ENCODE measurements around the gene SCFD2. TPM values are rescaled to one million over a fixed set of nuclear protein-coding genes. Genes with fewer than 3 reads are reported as not detected.

SCFD2 gene
- total RNA-seq, 1 donor from 2014 or later = 10.7 TPM

- Mint-ChIP-seq H3K9me3 (ENCODE audit: low read depth) (no peaks in the 10 kb centered on the region), H3K36me3 (ENCODE audit: low read depth) (peaks cover 3% of the 10 kb centered on the region), H3K4me1 (ENCODE audit: low read depth) (peaks cover 40% of the 10 kb centered on the region), H3K27me3 (ENCODE audit: low read depth) (peaks cover 13% of the 10 kb centered on the region), H3K27ac (ENCODE audit: unreplicated experiment) (peak overlapping the region; percentile 92), H3K4me3 (ENCODE audit: unreplicated experiment) (peak overlapping the region; percentile 91)
- DNase-seq (ENCODE audit: low spot score) = no peak
- TF ChIP-seq, protein P1, sequence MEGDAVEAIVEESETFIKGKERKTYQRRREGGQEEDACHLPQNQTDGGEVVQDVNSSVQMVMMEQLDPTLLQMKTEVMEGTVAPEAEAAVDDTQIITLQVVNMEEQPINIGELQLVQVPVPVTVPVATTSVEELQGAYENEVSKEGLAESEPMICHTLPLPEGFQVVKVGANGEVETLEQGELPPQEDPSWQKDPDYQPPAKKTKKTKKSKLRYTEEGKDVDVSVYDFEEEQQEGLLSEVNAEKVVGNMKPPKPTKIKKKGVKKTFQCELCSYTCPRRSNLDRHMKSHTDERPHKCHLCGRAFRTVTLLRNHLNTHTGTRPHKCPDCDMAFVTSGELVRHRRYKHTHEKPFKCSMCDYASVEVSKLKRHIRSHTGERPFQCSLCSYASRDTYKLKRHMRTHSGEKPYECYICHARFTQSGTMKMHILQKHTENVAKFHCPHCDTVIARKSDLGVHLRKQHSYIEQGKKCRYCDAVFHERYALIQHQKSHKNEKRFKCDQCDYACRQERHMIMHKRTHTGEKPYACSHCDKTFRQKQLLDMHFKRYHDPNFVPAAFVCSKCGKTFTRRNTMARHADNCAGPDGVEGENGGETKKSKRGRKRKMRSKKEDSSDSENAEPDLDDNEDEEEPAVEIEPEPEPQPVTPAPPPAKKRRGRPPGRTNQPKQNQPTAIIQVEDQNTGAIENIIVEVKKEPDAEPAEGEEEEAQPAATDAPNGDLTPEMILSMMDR (IDR thresholded peaks at IDR 0.05) = no peak
Measured at GRCh38 chr4:53366301-53366716, 448 bp upstream of the SCFD2 start.

- TF ChIP-seq, protein P1 (IDR thresholded peaks at IDR 0.05) = no peak
- Mint-ChIP-seq H3K27ac (ENCODE audit: unreplicated experiment) (peak overlapping the region; percentile 92), H3K36me3 (ENCODE audit: low read depth) (peaks cover 3% of the 10 kb centered on the region), H3K27me3 (ENCODE audit: low read depth) (peaks cover 12% of the 10 kb centered on the region), H3K4me1 (ENCODE audit: low read depth) (peaks cover 47% of the 10 kb centered on the region), H3K4me3 (ENCODE audit: unreplicated experiment) (peak overlapping the region; percentile 91), H3K9me3 (ENCODE audit: low read depth) (no peaks in the 10 kb centered on the region)
- DNase-seq (ENCODE audit: low spot score) = no peak
Measured at GRCh38 chr4:53365121-53365485, 758 bp downstream of the SCFD2 start.

DNA sequence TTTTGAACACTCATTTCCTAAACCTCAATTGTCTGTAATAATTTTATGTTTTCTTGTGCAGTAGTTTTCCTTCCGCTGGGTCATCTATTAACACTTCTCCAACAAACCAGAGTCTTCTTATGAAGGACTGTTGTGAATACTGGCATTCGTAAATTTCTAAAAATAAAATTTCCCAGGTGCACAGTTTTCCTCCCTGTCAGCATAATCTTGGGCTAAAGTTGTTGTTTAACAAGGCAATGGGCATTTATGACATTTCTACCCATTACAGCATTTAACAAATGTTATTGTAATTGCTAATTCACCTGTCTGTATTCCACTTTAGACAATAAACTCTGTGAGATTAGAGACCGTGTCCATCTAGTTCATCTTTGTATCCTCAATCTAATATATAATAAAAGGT, 1.2 kb downstream of the SCFD2 start:
- Mint-ChIP-seq H3K4me1 (ENCODE audit: low read depth) (peaks cover 47% of the 10 kb centered on the region), H3K9me3 (ENCODE audit: low read depth) (no peaks in the 10 kb centered on the region), H3K27me3 (ENCODE audit: low read depth) (peaks cover 8% of the 10 kb centered on the region), H3K27ac (ENCODE audit: unreplicated experiment) (no peak overlapping the region), H3K4me3 (ENCODE audit: unreplicated experiment) (peak overlapping the region; percentile 91), H3K36me3 (ENCODE audit: low read depth) (peaks cover 3% of the 10 kb centered on the region)
- TF ChIP-seq, protein P1 (IDR thresholded peaks at IDR 0.05) = no peak
- DNase-seq (ENCODE audit: low spot score) = no peak

GRCh38 chr4:53362093-53362492, 3.8 kb downstream of the SCFD2 start:
- Mint-ChIP-seq H3K9me3 (ENCODE audit: low read depth) (no peaks in the 10 kb centered on the region), H3K4me3 (ENCODE audit: unreplicated experiment) (no peak overlapping the region)
- TF ChIP-seq, protein P1 (IDR thresholded peaks at IDR 0.05) = no peak

GRCh38 chr4:53361451-53361850, 4.4 kb downstream of the SCFD2 start:
- H3K4me1 Mint-ChIP-seq (ENCODE audit: low read depth) = peaks cover 48% of the 10 kb centered on the region
- DNase-seq (ENCODE audit: low spot score) = no peak
- no peak overlapping the region for H3K27ac Mint-ChIP-seq (ENCODE audit: unreplicated experiment)
- H3K27me3 Mint-ChIP-seq (ENCODE audit: low read depth) = no peaks in the 10 kb centered on the region
- no peaks in the 10 kb centered on the region for H3K9me3 Mint-ChIP-seq (ENCODE audit: low read depth)
- TF ChIP-seq, protein P1 (IDR thresholded peaks at IDR 0.05) = no peak
- H3K36me3 Mint-ChIP-seq (ENCODE audit: low read depth) = peaks cover 3% of the 10 kb centered on the region
- H3K4me3 Mint-ChIP-seq (ENCODE audit: unreplicated experiment) = no peak overlapping the region

More at GRCh38 chr4:53362093-53362492, 3.8 kb downstream of the SCFD2 start:
- H3K27me3 Mint-ChIP-seq (ENCODE audit: low read depth) = no peaks in the 10 kb centered on the region
- no peak overlapping the region for H3K27ac Mint-ChIP-seq (ENCODE audit: unreplicated experiment)
- peaks cover 3% of the 10 kb centered on the region for H3K36me3 Mint-ChIP-seq (ENCODE audit: low read depth)
- DNase-seq (ENCODE audit: low spot score) = no peak
- H3K4me1 Mint-ChIP-seq (ENCODE audit: low read depth) = peaks cover 51% of the 10 kb centered on the region
